Neural progenitor cell (in vitro differentiated cells): ENCODE data around the gene MBD1. TPM values are rescaled to one million over a fixed set of nuclear protein-coding genes. Genes with fewer than 3 reads are reported as not detected.

Source experiments
- DNase-seq: peaks from one replicate; pipeline ENCODE4 v3.0.0-alpha.2; 2016; ENCODE audit warnings: low spot score
- H2AFZ ChIP-seq: fragments of 200-600 bp; sonication (generic); replicated peaks from 2 replicates; pipeline ENCODE4 v1.6.1; 2016; ENCODE audit warnings: antibody characterized with exemption
- H3F3A ChIP-seq: fragments of 200-600 bp; sonication (generic); 2 replicates; pipeline ENCODE4 v1.6.1; 2016; ENCODE audit warnings: antibody characterized with exemption, low read depth
- H3K27ac ChIP-seq: fragments of 200-600 bp; sonication (generic); 2 replicates; pipeline ENCODE4 v1.5.1; 2016; ENCODE audit warnings: mild to moderate bottlenecking
- H3K27me3 ChIP-seq: fragments of 200-600 bp; sonication (generic); 2 replicates; pipeline ENCODE4 v1.6.1; 2016; ENCODE audit warnings: mild to moderate bottlenecking, moderate library complexity
- H3K36me3 ChIP-seq: fragments of 200-600 bp; sonication (generic); 2 replicates; pipeline ENCODE4 v1.5.1; 2016
- H3K4me1 ChIP-seq: fragments of 200-600 bp; sonication (generic); 2 replicates; pipeline ENCODE4 v1.6.1; 2016; ENCODE audit warnings: mixed run types
- H3K4me2 ChIP-seq: fragments of 200-600 bp; sonication (generic); 2 replicates; pipeline ENCODE4 v1.6.1; 2016
- H3K4me3 ChIP-seq: fragments of 200-600 bp; sonication (generic); 2 replicates; pipeline ENCODE4 v1.5.1; 2016
- H3K79me2 ChIP-seq: fragments of 200-600 bp; sonication (generic); 2 replicates; pipeline ENCODE4 v1.6.1; 2016; ENCODE audit warnings: low read depth
- H3K9ac ChIP-seq: fragments of 200-600 bp; sonication (generic); 2 replicates; pipeline ENCODE4 v1.6.1; 2016
- H3K9me3 ChIP-seq: fragments of 200-600 bp; sonication (generic); 2 replicates; pipeline ENCODE4 v1.5.1; 2016; ENCODE audit warnings: low read depth
- H4K20me1 ChIP-seq: fragments of 200-600 bp; sonication (generic); 2 replicates; pipeline ENCODE4 v1.6.1; 2016; ENCODE audit warnings: low read depth
- H3K27ac Mint-ChIP-seq: 3 replicates; pipeline ENCODE4 v1.8.0; 2021; ENCODE audit warnings: mixed read lengths
- H3K27me3 Mint-ChIP-seq: 2 replicates; pipeline ENCODE4 v1.8.0; 2022; ENCODE audit warnings: low read depth, mild to moderate bottlenecking, inconsistent platforms, moderate library complexity, mixed read lengths; ENCODE audit not compliant: insufficient read depth
- H3K36me3 Mint-ChIP-seq: 3 replicates; pipeline ENCODE4 v1.8.0; 2021; ENCODE audit warnings: mixed read lengths
- H3K4me1 Mint-ChIP-seq: 3 replicates; pipeline ENCODE4 v1.8.0; 2021; ENCODE audit warnings: mixed read lengths
- H3K4me3 Mint-ChIP-seq: 3 replicates; pipeline ENCODE4 v1.8.0; 2021; ENCODE audit warnings: mild to moderate bottlenecking, moderate library complexity, mixed read lengths
- H3K9me3 Mint-ChIP-seq: 3 replicates; pipeline ENCODE4 v1.8.0; 2020; ENCODE audit warnings: mixed read lengths
- EZH2 ChIP-seq: fragments of 200-600 bp; sonication (generic); IDR thresholded peaks from 2 replicates; pipeline ENCODE4 v1.6.1; 2017; ENCODE audit warnings: antibody characterized with exemption, mild to moderate bottlenecking, moderate library complexity
- EZH2phosphoT487 ChIP-seq: fragments of 200-600 bp; sonication (generic); IDR thresholded peaks from 2 replicates; pipeline ENCODE4 v1.6.1; 2017; ENCODE audit warnings: antibody characterized with exemption
- total RNA-seq: library from RNA; depleted of rRNA; stranded (reverse); fragments of >200 nt; gene quantifications from 2 replicates; pipeline ENCODE4 v1.2.3, GENCODE V29; 2015; ENCODE audit warnings: low replicate concordance
- TF ChIP-seq, protein P1 (sequence below): fragments of 200-600 bp; sonication (generic); IDR thresholded peaks from 2 replicates; pipeline ENCODE4 v1.5.1; 2017; ENCODE audit warnings: antibody characterized with exemption, mild to moderate bottlenecking

Gene MBD1
- total RNA-seq, 1 donor from 2014 or later = 32.7 TPM

DNA sequence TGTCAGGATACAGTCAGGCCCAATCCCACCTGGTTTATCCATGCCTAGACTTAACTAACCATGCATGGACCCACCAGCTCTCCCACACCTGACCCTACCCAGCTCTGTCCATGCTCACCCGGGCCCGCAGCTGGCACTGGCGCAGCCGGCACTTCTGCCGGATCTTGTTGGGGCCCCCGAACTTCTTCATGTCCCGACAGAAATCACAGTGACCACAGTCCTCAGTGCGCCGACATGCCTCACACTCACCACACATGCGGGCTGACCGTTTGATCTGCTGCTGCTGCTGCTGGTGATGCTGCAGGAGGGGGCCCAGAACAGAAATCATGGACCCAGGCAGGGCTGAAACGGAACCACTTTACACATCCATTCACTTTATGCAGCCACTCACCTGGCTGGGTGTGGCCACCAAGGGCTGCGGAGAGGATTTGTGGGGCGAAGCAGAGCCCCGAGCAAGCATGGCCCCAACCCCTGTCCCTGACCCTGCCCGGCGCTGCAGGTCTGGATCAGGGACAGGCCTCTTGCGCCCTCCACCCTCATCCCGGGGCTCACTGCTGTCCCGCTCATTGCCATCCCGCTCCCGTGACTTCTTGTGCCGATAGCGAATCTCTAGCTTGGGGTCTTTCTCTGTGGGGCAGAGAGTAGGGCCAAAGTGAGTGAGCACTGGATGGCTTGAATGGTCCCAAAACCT is 4.5 kb upstream of the MBD1 start:
- DNase-seq = no peak
- Histone ChIP-seq H2AFZ (no peak overlapping the region), H3K9me3 (no peaks in the 10 kb centered on the region), H3K27ac (no peak overlapping the region), H3K36me3 (no peaks in the 10 kb centered on the region), H3K4me2 (no peak overlapping the region), H3F3A (peaks cover 11% of the 10 kb centered on the region), H3K9ac (no peak overlapping the region), H4K20me1 (no peaks in the 10 kb centered on the region), H3K27me3 (no peaks in the 10 kb centered on the region), H3K79me2 (peaks cover 14% of the 10 kb centered on the region), H3K4me3 (no peak overlapping the region), H3K4me1 (peaks cover 7% of the 10 kb centered on the region)
- TF ChIP-seq, protein P1, sequence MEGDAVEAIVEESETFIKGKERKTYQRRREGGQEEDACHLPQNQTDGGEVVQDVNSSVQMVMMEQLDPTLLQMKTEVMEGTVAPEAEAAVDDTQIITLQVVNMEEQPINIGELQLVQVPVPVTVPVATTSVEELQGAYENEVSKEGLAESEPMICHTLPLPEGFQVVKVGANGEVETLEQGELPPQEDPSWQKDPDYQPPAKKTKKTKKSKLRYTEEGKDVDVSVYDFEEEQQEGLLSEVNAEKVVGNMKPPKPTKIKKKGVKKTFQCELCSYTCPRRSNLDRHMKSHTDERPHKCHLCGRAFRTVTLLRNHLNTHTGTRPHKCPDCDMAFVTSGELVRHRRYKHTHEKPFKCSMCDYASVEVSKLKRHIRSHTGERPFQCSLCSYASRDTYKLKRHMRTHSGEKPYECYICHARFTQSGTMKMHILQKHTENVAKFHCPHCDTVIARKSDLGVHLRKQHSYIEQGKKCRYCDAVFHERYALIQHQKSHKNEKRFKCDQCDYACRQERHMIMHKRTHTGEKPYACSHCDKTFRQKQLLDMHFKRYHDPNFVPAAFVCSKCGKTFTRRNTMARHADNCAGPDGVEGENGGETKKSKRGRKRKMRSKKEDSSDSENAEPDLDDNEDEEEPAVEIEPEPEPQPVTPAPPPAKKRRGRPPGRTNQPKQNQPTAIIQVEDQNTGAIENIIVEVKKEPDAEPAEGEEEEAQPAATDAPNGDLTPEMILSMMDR = no peak
- no peak for TF ChIP-seq EZH2
- no peak for TF ChIP-seq EZH2phosphoT487
- Mint-ChIP-seq H3K36me3 (peaks cover 23% of the 10 kb centered on the region), H3K27ac (no peak overlapping the region), H3K4me1 (peaks cover 20% of the 10 kb centered on the region), H3K27me3 (peaks cover 14% of the 10 kb centered on the region), H3K4me3 (peak overlapping the region; percentile 98), H3K9me3 (no peaks in the 10 kb centered on the region)

DNA sequence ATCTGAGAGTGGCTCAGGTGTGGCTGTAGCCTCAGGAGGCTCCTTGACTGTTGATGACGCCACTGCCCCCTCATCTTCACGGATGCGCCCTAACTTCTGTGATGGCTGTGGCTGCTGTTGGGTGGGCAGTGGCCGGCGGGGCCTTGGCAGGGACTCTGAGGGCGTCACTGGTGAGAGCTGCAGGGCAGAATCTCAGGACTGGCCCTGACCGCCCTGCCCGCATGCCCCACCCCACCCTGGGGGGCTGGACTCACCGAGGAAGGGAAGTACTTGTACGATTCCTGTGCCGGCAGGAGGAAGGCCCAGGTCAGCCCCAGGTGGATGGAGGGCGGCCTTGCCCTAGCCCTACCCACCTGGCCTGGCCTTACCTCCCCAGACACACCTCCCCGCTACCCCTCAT is 3.7 kb upstream of the MBD1 start:
- no peak overlapping the region for H3K27ac ChIP-seq
- DNase-seq = no peak
- no peak overlapping the region for H3K9ac ChIP-seq
- no peak overlapping the region for H3K4me3 ChIP-seq
- H3K27me3 Mint-ChIP-seq = peaks cover 14% of the 10 kb centered on the region
- peaks cover 27% of the 10 kb centered on the region for H3K36me3 Mint-ChIP-seq
- peaks cover 22% of the 10 kb centered on the region for H3K79me2 ChIP-seq
- no peaks in the 10 kb centered on the region for H4K20me1 ChIP-seq
- TF ChIP-seq EZH2 (no peak), EZH2phosphoT487 (no peak)
- TF ChIP-seq, protein P1 = no peak
- H3K4me1 ChIP-seq = peaks cover 11% of the 10 kb centered on the region
- H3F3A ChIP-seq = peaks cover 11% of the 10 kb centered on the region
- no peaks in the 10 kb centered on the region for H3K9me3 Mint-ChIP-seq
- H3K36me3 ChIP-seq = no peaks in the 10 kb centered on the region
- H3K27me3 ChIP-seq = no peaks in the 10 kb centered on the region
- H3K4me1 Mint-ChIP-seq = peaks cover 28% of the 10 kb centered on the region
- no peaks in the 10 kb centered on the region for H3K9me3 ChIP-seq
- no peak overlapping the region for H2AFZ ChIP-seq
- H3K27ac Mint-ChIP-seq = no peak overlapping the region
- no peak overlapping the region for H3K4me3 Mint-ChIP-seq
- H3K4me2 ChIP-seq = no peak overlapping the region

DNA sequence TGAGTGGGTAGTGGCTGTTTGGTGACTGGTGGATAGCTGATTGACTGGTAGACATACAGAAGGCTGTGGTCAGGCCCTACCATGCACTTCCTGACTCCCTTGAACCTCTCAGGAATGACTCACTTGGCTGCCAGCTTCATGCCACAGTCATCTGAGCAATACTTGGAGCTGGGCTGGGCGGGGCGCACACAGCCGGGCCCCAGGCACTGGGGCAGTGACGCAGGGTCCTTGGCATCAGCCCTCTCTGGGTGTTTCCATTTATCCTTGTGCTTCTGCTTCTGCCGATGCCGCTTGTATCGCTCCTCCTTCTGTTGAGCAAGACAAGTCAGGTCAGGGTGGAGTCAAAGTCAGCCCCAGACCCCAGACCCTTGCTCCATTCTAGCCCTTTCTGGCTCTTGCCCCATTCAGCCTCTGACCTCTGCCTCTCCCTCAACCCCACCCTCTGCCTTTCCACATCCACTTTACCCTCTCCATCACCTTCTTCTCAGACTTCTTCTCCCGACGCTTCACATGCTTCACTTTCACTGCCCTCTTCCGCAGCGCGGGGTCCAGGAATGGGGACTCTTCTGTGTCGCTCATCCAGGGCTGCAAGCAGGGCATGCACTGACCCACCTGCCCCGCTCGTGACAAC is 3.0 kb upstream of the MBD1 start:
- no peak overlapping the region for H2AFZ ChIP-seq
- H3K4me2 ChIP-seq = no peak overlapping the region
- Mint-ChIP-seq H3K4me3 (peak overlapping the region; percentile 70), H3K27ac (no peak overlapping the region), H3K9me3 (no peaks in the 10 kb centered on the region), H3K27me3 (peaks cover 14% of the 10 kb centered on the region), H3K4me1 (peaks cover 29% of the 10 kb centered on the region), H3K36me3 (peaks cover 28% of the 10 kb centered on the region)
- H3K27ac ChIP-seq = no peak overlapping the region
- peaks cover 29% of the 10 kb centered on the region for H3K79me2 ChIP-seq
- no peaks in the 10 kb centered on the region for H3K9me3 ChIP-seq
- peaks cover 11% of the 10 kb centered on the region for H3F3A ChIP-seq
- peaks cover under 1% of the 10 kb centered on the region for H4K20me1 ChIP-seq
- H3K27me3 ChIP-seq = no peaks in the 10 kb centered on the region
- H3K9ac ChIP-seq = no peak overlapping the region
- peaks cover 14% of the 10 kb centered on the region for H3K4me1 ChIP-seq
- H3K36me3 ChIP-seq = no peaks in the 10 kb centered on the region
- no peak overlapping the region for H3K4me3 ChIP-seq
- no peak for TF ChIP-seq EZH2phosphoT487
- TF ChIP-seq, protein P1 = no peak
- no peak for TF ChIP-seq EZH2
- no peak for DNase-seq
